HepG2 (cell line): ENCODE data around the gene KDM2B. TPM values are rescaled to one million over a fixed set of nuclear protein-coding genes. Genes with fewer than 3 reads are reported as not detected.
A peak's percentile ranks its signal among the peaks of the same experiment; 100 is the strongest.

Source experiments
- ATAC-seq: fragments of 200-7000 bp; cut with Tn5 transposase; 3 replicates; pipeline ENCODE4 v1.9.1; 2020; ENCODE audit warnings: mild to moderate bottlenecking, moderate library complexity
- BruUV-seq: library from RNA; stranded (reverse); fragments of 400-500 nt; replicated peaks from 2 replicates; lab custom pipeline; 2021; lab: Mats Ljungman, UMichigan
- CTCF ChIA-PET: fragments of 300-600 bp; formaldehyde crosslinking; extraction: SDS; loops from one replicate; lab custom pipeline; 2021; ENCODE audit warnings: low total read pairs, inconsistent platforms, low intra/inter-chr PET ratio; lab: Yijun Ruan, JAX
- POLR2A ChIA-PET: fragments of 350-600 bp; sonication (Branson Sonifier 250); formaldehyde crosslinking; loops from one replicate; lab custom pipeline; 2020; ENCODE audit warnings: antibody characterized with exemption, inconsistent platforms; lab: Yijun Ruan, JAX
- DNase-seq: peaks from one replicate; pipeline ENCODE4 v3.0.0-alpha.2; 2015; ENCODE audit warnings: low spot score
- FAIRE-seq: peaks from 3 replicates; lab custom pipeline; 2011; peaks lifted over from hg19 to GRCh38; lab: Jason Lieb, UNC
- H2AFZ ChIP-seq: one replicate; pipeline ENCODE4 v1.6.1; 2011; ENCODE audit warnings: low read length, inconsistent platforms
- H3K27ac ChIP-seq: fragments of 300-600 bp; 3 replicates; pipeline ENCODE4 v1.8.0; 2011; ENCODE audit warnings: mixed run types, mild to moderate bottlenecking, mixed read lengths, low read length, inconsistent platforms; ENCODE audit not compliant: insufficient read depth; ENCODE audit errors: extremely low read length
- H3K27me3 ChIP-seq, 2 experiments: fragments of 200-600 bp in 1 of 2; 2 replicates in 1 of 2; 3 replicates in 1 of 2; pipeline versions ENCODE4 v1.6.0 to v1.8.0; 2011; ENCODE audit warnings: low read length in 2 of 2, mild to moderate bottlenecking in 2 of 2, moderate library complexity in 2 of 2, inconsistent platforms in 1 of 2; ENCODE audit not compliant: insufficient read depth in 2 of 2, control insufficient read depth in 1 of 2
- H3K36me3 ChIP-seq, 2 experiments: fragments of 200-600 bp in 1 of 2; replicated peaks in 1 of 2; 2 replicates in 1 of 2; 3 replicates in 1 of 2; pipeline versions ENCODE4 v1.5.1 to v1.8.0; 2011; ENCODE audit warnings: low read length in 2 of 2, inconsistent platforms in 1 of 2; ENCODE audit not compliant: insufficient read depth in 2 of 2, control insufficient read depth in 1 of 2
- H3K4me1 ChIP-seq: 2 replicates; pipeline ENCODE4 v1.5.1; 2012; ENCODE audit warnings: low read length, inconsistent platforms; ENCODE audit not compliant: insufficient read depth
- H3K4me2 ChIP-seq: 2 replicates; pipeline ENCODE4 v1.6.0; 2011; ENCODE audit warnings: low read depth, low read length, inconsistent platforms
- H3K4me3 ChIP-seq, 3 experiments: fragments of 200-600 bp in 1 of 3; sonication (generic), shearing (Covaris generic) in 1 of 3; replicated peaks in 1 of 3; 2 replicates each; pipeline ENCODE4 v1.5.1; 2011 to 2016; ENCODE audit warnings: low read length in 3 of 3, inconsistent platforms in 2 of 3, low read depth in 2 of 3, mild to moderate bottlenecking in 2 of 3, control low read depth in 1 of 3, mixed read lengths in 1 of 3; ENCODE audit not compliant: insufficient read depth in 1 of 3
- H3K79me2 ChIP-seq: one replicate; pipeline ENCODE4 v1.6.1; 2011; ENCODE audit warnings: low read length, inconsistent platforms; ENCODE audit not compliant: insufficient read depth
- H3K9ac ChIP-seq: 2 replicates; pipeline ENCODE4 v1.6.0; 2011; ENCODE audit warnings: mild to moderate bottlenecking, low read depth, low read length, inconsistent platforms; ENCODE audit not compliant: insufficient read depth
- H3K9me3 ChIP-seq: 2 replicates; pipeline ENCODE4 v1.5.1; 2012; ENCODE audit warnings: mild to moderate bottlenecking, low read length
- H4K20me1 ChIP-seq: 2 replicates; pipeline ENCODE4 v1.6.0; 2011; ENCODE audit warnings: inconsistent platforms, mild to moderate bottlenecking, low read length, moderate library complexity; ENCODE audit not compliant: insufficient read depth
- AGO2 ChIP-seq: fragments of 200-400 bp; formaldehyde crosslinking; optimal IDR thresholded peaks from 2 replicates; pipeline ENCODE3; 2017; ENCODE audit warnings: mild to moderate bottlenecking, low read depth, low read length, moderate library complexity
- CREB1 ChIP-seq, 2 experiments: fragments of 450-650 bp in 1 of 2; IDR thresholded peaks; 2 replicates each; pipeline ENCODE4 v1.6.1; 2016 to 2017; ENCODE audit warnings: control low read depth in 1 of 2, mild to moderate bottlenecking in 1 of 2, missing compliant biosample characterization in 1 of 2, missing genetic modification characterization in 1 of 2
- RBM22 ChIP-seq: fragments of 200-400 bp; formaldehyde crosslinking; optimal IDR thresholded peaks from 2 replicates; pipeline ENCODE3; 2017; ENCODE audit warnings: mild to moderate bottlenecking, low read length, moderate library complexity
- ZBTB8A ChIP-seq: sonication (generic); formaldehyde crosslinking; IDR thresholded peaks from 2 replicates; pipeline ENCODE4 v1.4.0; 2020; ENCODE audit warnings: mild to moderate bottlenecking, low read depth, missing genetic modification reagents, borderline replicate concordance
- ZFP1 ChIP-seq: IDR thresholded peaks from 2 replicates; pipeline ENCODE4 v1.6.1; 2016
- ZNF574 ChIP-seq: sonication (generic); formaldehyde crosslinking; IDR thresholded peaks from 2 replicates; pipeline ENCODE4 v1.4.0; 2020; ENCODE audit warnings: missing genetic modification reagents
- ZSCAN22 ChIP-seq: sonication (generic); formaldehyde crosslinking; IDR thresholded peaks from 2 replicates; pipeline ENCODE4 v1.4.0; 2020; ENCODE audit warnings: mild to moderate bottlenecking, missing genetic modification reagents
- WGBS: methylation state at CpG from one replicate; pipeline ENCODE4 v1.1.6; 2017; ENCODE audit warnings: low lambda C conversion rate; 5-methylcytosine and 5-hydroxymethylcytosine counted together
- in situ Hi-C: cut with HindIII; loops from 2 replicates; pipeline ENCODE4 v1.10.0; 2017; ENCODE audit warnings: low pct_unique_long_range_greater_than_20kb; ENCODE audit not compliant: extremely low pct_ligation_motif_present
- intact Hi-C: fragments of 100-400 bp; cut with micrococcal nuclease; formaldehyde crosslinking; loops from one replicate; pipeline ENCODE4 v1.10.0; 2022; ENCODE audit not compliant: unreplicated experiment
- polyA plus RNA-seq, 8 experiments: library from polyadenylated mRNA; depleted of rRNA in 3 of 8; stranded (reverse) in 7 of 8; unstranded in 1 of 8; fragments of >200 nt; fragmentation: Illumina TruSeq in 4 of 8; extraction: Trizol in 4 of 8; gene quantifications; 2 replicates each; pipeline versions ENCODE4 v1.2.1 to v1.2.3, GENCODE V29; 2011 to 2016; ENCODE audit warnings: low read depth in 4 of 8, missing spikeins in 1 of 8, mixed read lengths in 1 of 8; ENCODE audit not compliant: insufficient read depth in 1 of 8
- total RNA-seq, 5 experiments: library from RNA; depleted of rRNA; stranded (reverse); fragments of >200 nt; fragmentation: Illumina TruSeq; extraction: Trizol; gene quantifications; 2 replicates each; pipeline ENCODE4 v1.2.3, GENCODE V29; 2016; ENCODE audit warnings: low read depth in 1 of 5

KDM2B gene
- total and polyA plus RNA-seq, 2 of the 13 experiments (the other 11 are each of a cell fraction or from before 2014, with no cell fraction given), result 17.5 to 26.1 TPM

GRCh38 chr12:121436706-121437105, 144.1 kb downstream of the KDM2B start:
- BruUV-seq, result no TSS peak
- DNase-seq (no peak), FAIRE-seq (no peak), ATAC-seq (no peak)
- no peaks in the 10 kb centered on the region for H3K9me3 ChIP-seq
- H3K4me1 ChIP-seq, result no peaks in the 10 kb centered on the region
- in situ Hi-C loops, result no loop called here
- no peak overlapping the region for H3K4me2 ChIP-seq
- no peaks in the 10 kb centered on the region for H3K27me3 ChIP-seq
- no peak overlapping the region for H3K27ac ChIP-seq
- POLR2A ChIA-PET, result no interaction called here
- H2AFZ ChIP-seq, result no peak overlapping the region
- H3K9ac ChIP-seq, result no peak overlapping the region
- no peaks in the 10 kb centered on the region for H3K79me2 ChIP-seq
- no peaks in the 10 kb centered on the region for H4K20me1 ChIP-seq
- CTCF ChIA-PET, result no interaction called here
- H3K4me3 ChIP-seq, result no peak overlapping the region
- intact Hi-C loops, result no loop called here
- WGBS, result 95% methylated on average over 2 of the region's 2 CpGs
- TF ChIP-seq ZBTB8A (CRISPR knock-in tag) (no peak), CREB1 (IDR thresholded peaks at IDR 0.05) (no peak), CREB1 (CRISPR knock-in tag; IDR thresholded peaks at IDR 0.05) (no peak), ZFP1 (CRISPR knock-in tag) (peak; percentile 78; the same call in 1 of the 2 replicates)
- H3K36me3 ChIP-seq, result peaks cover 37 to 62% of the 10 kb centered on the region in 2 experiments

GRCh38 chr12:121432740-121433480, 147.9 kb downstream of the KDM2B start:
- Histone ChIP-seq H3K4me2 (no peak overlapping the region), H3K27me3 (no peaks in the 10 kb centered on the region), H3K27ac (no peak overlapping the region), H2AFZ (no peak overlapping the region), H3K79me2 (no peaks in the 10 kb centered on the region)
- DNase-seq (no peak), FAIRE-seq (no peak)
- intact Hi-C loops, result no loop called here
- TF ChIP-seq RBM22 (peak; percentile 72), AGO2 (peak; percentile 54), ZNF574 (no peak), ZSCAN22 (CRISPR knock-in tag) (peak; percentile 86; the same call in 1 of the 2 replicates)
- TF ChIP-seq, all 625 proteins: peak for 3
- no peaks in the 10 kb centered on the region for H4K20me1 ChIP-seq
- H3K4me1 ChIP-seq, result no peaks in the 10 kb centered on the region
- no peak overlapping the region for H3K9ac ChIP-seq
- ATAC-seq, result no peak
- H3K4me3 ChIP-seq, result no peak overlapping the region
- no peaks in the 10 kb centered on the region for H3K9me3 ChIP-seq
- in situ Hi-C loops, result no loop called here
- ChIA-PET CTCF (no interaction called here), POLR2A (no interaction called here)
- BruUV-seq, result no TSS peak
- peaks cover 35 to 72% of the 10 kb centered on the region in 2 experiments for H3K36me3 ChIP-seq
- WGBS, result over 99% methylated on average over 10 of the region's 11 CpGs
